ENCODE results near the gene PCAT7. TPM values are rescaled to one million over a fixed set of nuclear protein-coding genes. Genes with fewer than 3 reads are reported as not detected.
A peak's percentile ranks its signal among the peaks of the same experiment; 100 is the strongest.

Gene PCAT7
- total and polyA plus RNA-seq, 2 experiments from 2014 or later, result not detected

DNA sequence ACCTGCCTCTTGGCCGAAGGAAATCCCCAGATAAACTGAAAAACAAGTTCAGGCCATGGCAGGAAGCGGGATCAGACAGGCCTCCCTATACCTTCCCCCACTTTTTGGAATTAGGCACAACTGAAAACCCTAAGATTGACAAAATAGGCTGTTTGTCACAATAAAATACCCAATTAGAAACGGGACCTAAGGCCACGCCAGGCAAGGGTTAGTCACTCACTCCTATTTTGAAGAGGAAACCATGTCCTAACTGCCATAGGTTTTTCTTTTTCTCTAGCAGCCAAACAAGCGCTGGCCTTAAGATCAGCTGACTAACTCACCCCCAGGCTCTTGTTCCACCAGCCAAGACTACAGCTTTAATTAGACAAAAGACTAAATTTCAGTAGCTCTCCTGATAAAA, 26.8 kb downstream of the PCAT7 start:
- Histone ChIP-seq H3K9me2 (ENCODE audit: insufficient read depth) (no peaks in the 10 kb centered on the region), H3K4me1 (ENCODE audit: insufficient read depth) (no peaks in the 10 kb centered on the region), H3K27ac (no peak overlapping the region), H3K4me2 (ENCODE audit: unreplicated experiment) (no peak overlapping the region), H3K9ac (no peak overlapping the region), H3K9me3 (ENCODE audit: low read depth) (no peaks in the 10 kb centered on the region), H3F3A (ENCODE audit: insufficient read depth) (no peaks in the 10 kb centered on the region), H3K79me2 (ENCODE audit: insufficient read depth) (no peaks in the 10 kb centered on the region), H4K20me1 (ENCODE audit: insufficient read depth) (no peaks in the 10 kb centered on the region), H3K27me3 (replicated peaks; ENCODE audit: insufficient read depth) (peaks cover 13% of the 10 kb centered on the region; the same call in 1 of the 2 replicates), H3K36me3 (ENCODE audit: low read depth) (no peaks in the 10 kb centered on the region), H3K4me3 (no peak overlapping the region), H2AFZ (no peak overlapping the region)
- no peak for TF ChIP-seq EZH2 (IDR thresholded peaks at IDR 0.05; ENCODE audit: insufficient read depth, poor library complexity, severe bottlenecking)
- no peak for TF ChIP-seq EZH2phosphoT487 (IDR thresholded peaks at IDR 0.05; ENCODE audit: insufficient read depth, low read depth)
- 58 to 69% methylated on average over 5 of the region's 5 CpGs for WGBS, 2 experiments (ENCODE audit: low coverage in 1 of 2, low lambda C conversion rate in 2 of 2, missing lambda C conversion rate in 2 of 2)
- in situ Hi-C loops (cut with MboI), result no loop called here
- no peak for DNase-seq

DNA sequence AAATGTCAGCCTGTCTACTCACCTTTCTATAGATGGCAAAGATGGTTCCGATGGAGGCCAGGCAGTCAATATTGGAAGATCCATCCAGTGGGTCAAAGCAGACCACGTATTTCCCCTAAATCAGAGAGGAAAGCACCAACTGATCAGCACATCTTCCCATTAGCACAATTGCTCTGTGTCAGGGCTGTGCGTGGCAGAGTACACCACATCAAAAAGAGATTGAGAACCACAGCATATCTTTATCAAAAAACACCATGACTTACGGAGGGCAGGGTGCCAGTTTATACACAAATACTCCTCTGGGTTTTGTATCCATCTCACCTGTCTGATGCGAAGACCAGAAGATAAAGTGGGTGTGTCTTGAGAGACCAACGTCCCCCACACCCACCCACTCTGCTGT, 29.7 kb downstream of the PCAT7 start:
- Histone ChIP-seq H3K9me3 (ENCODE audit: low read depth) (no peaks in the 10 kb centered on the region), H3K79me2 (ENCODE audit: insufficient read depth) (no peaks in the 10 kb centered on the region), H3K9ac (no peak overlapping the region), H3K4me1 (ENCODE audit: insufficient read depth) (0 out of 2 replicates have a peak, but pooled peaks cover 4% of the 10 kb centered on the region), H3K9me2 (ENCODE audit: insufficient read depth) (no peaks in the 10 kb centered on the region), H3F3A (ENCODE audit: insufficient read depth) (no peaks in the 10 kb centered on the region), H3K4me3 (no peak overlapping the region), H3K27ac (no peak overlapping the region), H3K27me3 (replicated peaks; ENCODE audit: insufficient read depth) (peaks cover 13% of the 10 kb centered on the region; the same call in 1 of the 2 replicates), H4K20me1 (ENCODE audit: insufficient read depth) (no peaks in the 10 kb centered on the region), H3K4me2 (ENCODE audit: unreplicated experiment) (no peak overlapping the region), H2AFZ (no peak overlapping the region), H3K36me3 (ENCODE audit: low read depth) (no peaks in the 10 kb centered on the region)
- in situ Hi-C loops (cut with MboI), result no loop called here
- TF ChIP-seq EZH2phosphoT487 (IDR thresholded peaks at IDR 0.05; ENCODE audit: insufficient read depth, low read depth) (no peak), EZH2 (IDR thresholded peaks at IDR 0.05; ENCODE audit: insufficient read depth, poor library complexity, severe bottlenecking) (no peak)
- no peak for DNase-seq
- WGBS, 2 experiments (ENCODE audit: low coverage in 1 of 2, low lambda C conversion rate in 2 of 2, missing lambda C conversion rate in 2 of 2), result 55 to 57% methylated on average over 6 of the region's 6 CpGs

DNA sequence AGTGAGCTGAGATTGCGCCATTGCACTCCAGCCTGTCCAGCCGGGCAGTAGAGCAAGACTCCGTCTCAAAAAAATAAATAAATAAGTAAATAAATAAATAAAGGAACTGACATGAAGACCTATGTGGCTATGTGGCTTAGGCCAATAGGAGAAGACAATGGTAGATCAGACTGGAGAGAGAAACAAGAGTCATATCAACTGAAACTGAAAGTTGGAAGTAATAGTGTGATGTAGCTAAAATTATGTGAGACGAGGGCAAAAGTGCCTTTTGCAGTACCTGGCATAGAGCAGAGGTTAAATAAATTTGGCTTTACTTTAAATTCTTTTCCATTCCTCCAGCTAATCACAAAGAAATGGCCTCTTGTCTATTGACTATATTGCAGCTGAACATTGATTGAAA, 31.4 kb downstream of the PCAT7 start:
- no peak for DNase-seq
- H2AFZ ChIP-seq, result 0 out of 2 replicates have a peak overlapping the region, but pooled peaks have one; percentile 52

DNA sequence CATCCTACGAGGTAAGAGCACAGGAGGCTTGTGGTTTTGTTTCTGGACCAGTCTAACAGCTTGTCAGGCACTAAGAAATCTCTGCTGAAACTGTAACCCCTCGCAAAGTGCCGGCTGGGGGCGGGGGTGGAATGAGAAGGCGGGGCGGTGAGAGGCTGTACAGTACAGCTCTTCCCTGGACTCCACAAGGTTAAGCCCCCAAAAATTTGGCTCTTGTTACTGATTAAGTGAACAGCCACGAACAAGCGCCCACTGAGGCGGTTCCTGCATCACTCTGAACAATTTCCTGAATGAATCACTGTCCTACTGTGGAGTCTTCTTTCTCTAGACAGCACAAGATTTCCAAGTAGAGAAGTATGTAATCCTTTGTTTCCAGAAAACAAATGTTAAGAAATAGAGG, 31.9 kb downstream of the PCAT7 start:
- H3K79me2 ChIP-seq (ENCODE audit: insufficient read depth), result no peaks in the 10 kb centered on the region
- H3K27me3 ChIP-seq (replicated peaks; ENCODE audit: insufficient read depth), result 0 out of 2 replicates have a peak, but pooled peaks cover 3% of the 10 kb centered on the region
- H3K36me3 ChIP-seq (ENCODE audit: low read depth), result no peaks in the 10 kb centered on the region
- peak overlapping the region; percentile 52 for H2AFZ ChIP-seq
- H4K20me1 ChIP-seq (ENCODE audit: insufficient read depth), result no peaks in the 10 kb centered on the region
- WGBS, 2 experiments (ENCODE audit: low coverage in 1 of 2, low lambda C conversion rate in 2 of 2, missing lambda C conversion rate in 2 of 2), result 44 to 45% methylated on average over 9 of the region's 9 CpGs
- no peak overlapping the region for H3K27ac ChIP-seq
- H3K4me2 ChIP-seq (ENCODE audit: unreplicated experiment), result peak overlapping the region; percentile 50
- H3K9me3 ChIP-seq (ENCODE audit: low read depth), result no peaks in the 10 kb centered on the region
- in situ Hi-C loops (cut with MboI), result no loop called here
- no peaks in the 10 kb centered on the region for H3F3A ChIP-seq (ENCODE audit: insufficient read depth)
- no peak overlapping the region for H3K9ac ChIP-seq
- DNase-seq, result peak; percentile 65
- TF ChIP-seq EZH2phosphoT487 (IDR thresholded peaks at IDR 0.05; ENCODE audit: insufficient read depth, low read depth) (no peak), EZH2 (IDR thresholded peaks at IDR 0.05; ENCODE audit: insufficient read depth, poor library complexity, severe bottlenecking) (no peak)
- H3K4me3 ChIP-seq, result no peak overlapping the region
- no peaks in the 10 kb centered on the region for H3K9me2 ChIP-seq (ENCODE audit: insufficient read depth)
- H3K4me1 ChIP-seq (ENCODE audit: insufficient read depth), result 0 out of 2 replicates have a peak, but pooled peaks cover 4% of the 10 kb centered on the region

More for the DNA sequence above, 31.4 kb downstream of the PCAT7 start:
- Histone ChIP-seq H3K4me1 (ENCODE audit: insufficient read depth) (0 out of 2 replicates have a peak, but pooled peaks cover 4% of the 10 kb centered on the region), H3K27ac (no peak overlapping the region), H3K9me3 (ENCODE audit: low read depth) (no peaks in the 10 kb centered on the region), H4K20me1 (ENCODE audit: insufficient read depth) (no peaks in the 10 kb centered on the region), H3K79me2 (ENCODE audit: insufficient read depth) (no peaks in the 10 kb centered on the region), H3K27me3 (replicated peaks; ENCODE audit: insufficient read depth) (0 out of 2 replicates have a peak, but pooled peaks cover 3% of the 10 kb centered on the region), H3K9ac (no peak overlapping the region), H3K4me3 (no peak overlapping the region), H3K4me2 (ENCODE audit: unreplicated experiment) (peak overlapping the region; percentile 50), H3K9me2 (ENCODE audit: insufficient read depth) (no peaks in the 10 kb centered on the region), H3F3A (ENCODE audit: insufficient read depth) (no peaks in the 10 kb centered on the region), H3K36me3 (ENCODE audit: low read depth) (no peaks in the 10 kb centered on the region)
- TF ChIP-seq EZH2 (IDR thresholded peaks at IDR 0.05; ENCODE audit: insufficient read depth, poor library complexity, severe bottlenecking) (no peak), EZH2phosphoT487 (IDR thresholded peaks at IDR 0.05; ENCODE audit: insufficient read depth, low read depth) (no peak)
- 62 to 67% methylated on average over 4 of the region's 4 CpGs for WGBS, 2 experiments (ENCODE audit: low coverage in 1 of 2, low lambda C conversion rate in 2 of 2, missing lambda C conversion rate in 2 of 2)
- in situ Hi-C loops (cut with MboI), result no loop called here
